Measurements from ENCODE around the gene MAP1LC3A.

The MAP1LC3A gene

GRCh38 chr20:34541917-34542316 is 16.6 kb upstream of the MAP1LC3A start (continued):
- TF ChIP-seq CSRNP3 (CRISPR knock-in tag; IDR thresholded peaks at IDR 0.05) (no peak), GLIS3 (CRISPR knock-in tag; IDR thresholded peaks at IDR 0.05) (no peak), SNAI2 (CRISPR knock-in tag; IDR thresholded peaks at IDR 0.05) (no peak), TOX (CRISPR knock-in tag; IDR thresholded peaks at IDR 0.05; ENCODE audit: borderline replicate concordance) (no peak), CSDC2 (CRISPR knock-in tag; IDR thresholded peaks at IDR 0.05) (no peak), BACH2 (CRISPR knock-in tag; IDR thresholded peaks at IDR 0.05; ENCODE audit: borderline replicate concordance) (no peak), PPARA (CRISPR knock-in tag; IDR thresholded peaks at IDR 0.05; ENCODE audit: borderline replicate concordance) (no peak)

DNA sequence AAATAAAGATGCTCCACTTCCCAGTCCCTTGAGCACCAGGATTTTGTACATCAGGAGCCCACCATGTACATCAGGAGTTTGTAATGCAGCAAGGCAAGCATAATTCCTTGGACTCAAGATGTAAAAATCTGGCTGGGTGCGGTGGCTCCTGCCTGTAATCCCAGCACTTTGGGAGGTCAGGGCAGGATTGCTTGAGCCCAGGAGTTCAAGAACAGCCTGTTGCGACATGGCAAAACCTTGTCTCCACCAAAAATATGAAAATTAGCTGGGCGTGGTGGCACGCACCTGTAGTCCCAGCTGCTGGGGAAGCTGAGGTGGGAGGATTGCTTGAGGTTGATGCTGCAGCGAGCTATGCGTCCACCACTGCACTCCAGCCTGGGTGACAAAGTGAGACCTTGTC is 16.1 kb upstream of the MAP1LC3A start:
- ATAC-seq, result no peak
- no peak for TF ChIP-seq RARB (CRISPR knock-in tag; IDR thresholded peaks at IDR 0.05)
- TF ChIP-seq POU6F1 (CRISPR knock-in tag; IDR thresholded peaks at IDR 0.05; ENCODE audit: borderline replicate concordance, low read depth), result no peak
- no peak for TF ChIP-seq ZFP3 (CRISPR knock-in tag; IDR thresholded peaks at IDR 0.05)
- TF ChIP-seq ZNF565 (CRISPR knock-in tag; conservative IDR thresholded peaks at IDR 0.05; ENCODE audit: low read depth), result no peak
- TF ChIP-seq ZNF8 (CRISPR knock-in tag; IDR thresholded peaks at IDR 0.05), result no peak
- TF ChIP-seq TCF4 (CRISPR knock-in tag; IDR thresholded peaks at IDR 0.05; ENCODE audit: borderline replicate concordance), result no peak
- no peak for TF ChIP-seq GLIS3 (CRISPR knock-in tag; IDR thresholded peaks at IDR 0.05)
- no peak for TF ChIP-seq PPARA (CRISPR knock-in tag; IDR thresholded peaks at IDR 0.05; ENCODE audit: borderline replicate concordance)
- TF ChIP-seq, protein P1, sequence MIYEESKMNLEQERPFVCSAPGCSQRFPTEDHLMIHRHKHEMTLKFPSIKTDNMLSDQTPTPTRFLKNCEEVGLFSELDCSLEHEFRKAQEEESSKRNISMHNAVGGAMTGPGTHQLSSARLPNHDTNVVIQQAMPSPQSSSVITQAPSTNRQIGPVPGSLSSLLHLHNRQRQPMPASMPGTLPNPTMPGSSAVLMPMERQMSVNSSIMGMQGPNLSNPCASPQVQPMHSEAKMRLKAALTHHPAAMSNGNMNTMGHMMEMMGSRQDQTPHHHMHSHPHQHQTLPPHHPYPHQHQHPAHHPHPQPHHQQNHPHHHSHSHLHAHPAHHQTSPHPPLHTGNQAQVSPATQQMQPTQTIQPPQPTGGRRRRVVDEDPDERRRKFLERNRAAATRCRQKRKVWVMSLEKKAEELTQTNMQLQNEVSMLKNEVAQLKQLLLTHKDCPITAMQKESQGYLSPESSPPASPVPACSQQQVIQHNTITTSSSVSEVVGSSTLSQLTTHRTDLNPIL (CRISPR knock-in tag; IDR thresholded peaks at IDR 0.05; ENCODE audit: low read depth), result no peak
- no peak for TF ChIP-seq CSDC2 (CRISPR knock-in tag; IDR thresholded peaks at IDR 0.05)
- no peak for TF ChIP-seq ISL1 (CRISPR knock-in tag; IDR thresholded peaks at IDR 0.05)
- no peak for TF ChIP-seq ARNTL (CRISPR knock-in tag; IDR thresholded peaks at IDR 0.05; ENCODE audit: borderline replicate concordance, low read depth)
- no peak for TF ChIP-seq BACH2 (CRISPR knock-in tag; IDR thresholded peaks at IDR 0.05; ENCODE audit: borderline replicate concordance)
- TF ChIP-seq ZFP30 (CRISPR knock-in tag; IDR thresholded peaks at IDR 0.05), result no peak
- TF ChIP-seq TSHZ2 (CRISPR knock-in tag; IDR thresholded peaks at IDR 0.05), result no peak

GRCh38 chr20:34543463-34544056 is 15.0 kb upstream of the MAP1LC3A start:
- ATAC-seq, result no peak

More at GRCh38 chr20:34543463-34544056, 15.0 kb upstream of the MAP1LC3A start:
- no peak for TF ChIP-seq BACH2 (CRISPR knock-in tag; IDR thresholded peaks at IDR 0.05; ENCODE audit: borderline replicate concordance)
- TF ChIP-seq CSDC2 (CRISPR knock-in tag; IDR thresholded peaks at IDR 0.05), result no peak
- TF ChIP-seq GLIS3 (CRISPR knock-in tag; IDR thresholded peaks at IDR 0.05), result no peak
- TF ChIP-seq ARNTL (CRISPR knock-in tag; IDR thresholded peaks at IDR 0.05; ENCODE audit: borderline replicate concordance, low read depth), result no peak
- no peak for TF ChIP-seq PPARA (CRISPR knock-in tag; IDR thresholded peaks at IDR 0.05; ENCODE audit: borderline replicate concordance)
- no peak for TF ChIP-seq ZFP3 (CRISPR knock-in tag; IDR thresholded peaks at IDR 0.05)
- TF ChIP-seq ZFP30 (CRISPR knock-in tag; IDR thresholded peaks at IDR 0.05), result no peak
- TF ChIP-seq ZNF70 (CRISPR knock-in tag; IDR thresholded peaks at IDR 0.05), result no peak
- TF ChIP-seq OSR1 (CRISPR knock-in tag; IDR thresholded peaks at IDR 0.05), result no peak
- no peak for TF ChIP-seq ISL1 (CRISPR knock-in tag; IDR thresholded peaks at IDR 0.05)
- no peak for TF ChIP-seq TSHZ2 (CRISPR knock-in tag; IDR thresholded peaks at IDR 0.05)
- no peak for TF ChIP-seq SNAI2 (CRISPR knock-in tag; IDR thresholded peaks at IDR 0.05)
- no peak for TF ChIP-seq CSRNP3 (CRISPR knock-in tag; IDR thresholded peaks at IDR 0.05)
- TF ChIP-seq, protein P1 (CRISPR knock-in tag; IDR thresholded peaks at IDR 0.05; ENCODE audit: low read depth), result no peak
- TF ChIP-seq TOX (CRISPR knock-in tag; IDR thresholded peaks at IDR 0.05; ENCODE audit: borderline replicate concordance), result no peak
- TF ChIP-seq TCF4 (CRISPR knock-in tag; IDR thresholded peaks at IDR 0.05; ENCODE audit: borderline replicate concordance), result no peak
- TF ChIP-seq RARB (CRISPR knock-in tag; IDR thresholded peaks at IDR 0.05), result no peak
- no peak for TF ChIP-seq ESRRG (CRISPR knock-in tag; IDR thresholded peaks at IDR 0.05)
